ENCODE measurements around the gene NT5DC2.

NT5DC2 gene

GRCh38 chr3:52554026-52554755, 20.5 kb upstream of the NT5DC2 start:
- Histone ChIP-seq H3K27ac (no peak overlapping the region), H3K27me3 (replicated peaks) (no peaks in the 10 kb centered on the region), H3K4me3 (ENCODE audit: low read depth, low read length) (no peak overlapping the region), H3K36me3 (replicated peaks) (peaks cover 43% of the 10 kb centered on the region)
- TF ChIP-seq, protein P1, sequence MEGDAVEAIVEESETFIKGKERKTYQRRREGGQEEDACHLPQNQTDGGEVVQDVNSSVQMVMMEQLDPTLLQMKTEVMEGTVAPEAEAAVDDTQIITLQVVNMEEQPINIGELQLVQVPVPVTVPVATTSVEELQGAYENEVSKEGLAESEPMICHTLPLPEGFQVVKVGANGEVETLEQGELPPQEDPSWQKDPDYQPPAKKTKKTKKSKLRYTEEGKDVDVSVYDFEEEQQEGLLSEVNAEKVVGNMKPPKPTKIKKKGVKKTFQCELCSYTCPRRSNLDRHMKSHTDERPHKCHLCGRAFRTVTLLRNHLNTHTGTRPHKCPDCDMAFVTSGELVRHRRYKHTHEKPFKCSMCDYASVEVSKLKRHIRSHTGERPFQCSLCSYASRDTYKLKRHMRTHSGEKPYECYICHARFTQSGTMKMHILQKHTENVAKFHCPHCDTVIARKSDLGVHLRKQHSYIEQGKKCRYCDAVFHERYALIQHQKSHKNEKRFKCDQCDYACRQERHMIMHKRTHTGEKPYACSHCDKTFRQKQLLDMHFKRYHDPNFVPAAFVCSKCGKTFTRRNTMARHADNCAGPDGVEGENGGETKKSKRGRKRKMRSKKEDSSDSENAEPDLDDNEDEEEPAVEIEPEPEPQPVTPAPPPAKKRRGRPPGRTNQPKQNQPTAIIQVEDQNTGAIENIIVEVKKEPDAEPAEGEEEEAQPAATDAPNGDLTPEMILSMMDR (IDR thresholded peaks at IDR 0.05; ENCODE audit: low read depth, low read length, missing control alignments): no peak
- in situ Hi-C loops (cut with HindIII; ENCODE audit: low pct_ligation_motif_present, low sequenced_read_pairs): no loop called here
- DNase-seq: no peak

GRCh38 chr3:52552089-52552488, 18.4 kb upstream of the NT5DC2 start:
- no peak overlapping the region for H3K27ac ChIP-seq

DNA sequence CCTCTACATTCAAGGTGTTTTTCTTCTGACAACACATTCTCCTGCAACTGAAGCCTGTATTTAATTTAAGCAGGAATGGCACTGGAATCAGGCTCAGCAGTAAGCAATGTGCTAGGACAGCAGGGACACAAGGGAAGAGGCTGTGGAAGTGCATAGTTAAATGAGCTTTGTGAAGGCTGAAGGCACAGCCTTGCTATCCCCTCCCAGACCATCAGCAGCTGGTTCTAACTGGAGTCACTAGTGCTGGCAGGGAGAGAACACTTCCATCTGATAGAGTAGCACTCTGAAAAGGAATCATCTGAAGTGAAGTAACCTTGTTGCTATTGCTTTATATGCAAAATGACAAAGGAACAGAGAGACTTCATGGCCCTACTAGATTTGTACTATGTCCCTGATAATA, 17.5 kb upstream of the NT5DC2 start:
- Histone ChIP-seq H3K27me3 (replicated peaks) (no peaks in the 10 kb centered on the region), H3K27ac (no peak overlapping the region), H3K36me3 (replicated peaks) (peaks cover 38% of the 10 kb centered on the region), H3K4me3 (ENCODE audit: low read depth, low read length) (no peak overlapping the region)
- in situ Hi-C loops (cut with HindIII; ENCODE audit: low pct_ligation_motif_present, low sequenced_read_pairs): no loop called here
- TF ChIP-seq, protein P1 (IDR thresholded peaks at IDR 0.05; ENCODE audit: low read depth, low read length, missing control alignments): no peak
- DNase-seq: no peak

More at GRCh38 chr3:52552089-52552488, 18.4 kb upstream of the NT5DC2 start:
- no peak for DNase-seq
- in situ Hi-C loops (cut with HindIII; ENCODE audit: low pct_ligation_motif_present, low sequenced_read_pairs): no loop called here
- Histone ChIP-seq H3K36me3 (replicated peaks) (peaks cover 41% of the 10 kb centered on the region), H3K27me3 (replicated peaks) (no peaks in the 10 kb centered on the region), H3K4me3 (ENCODE audit: low read depth, low read length) (no peak overlapping the region)
- TF ChIP-seq, protein P1 (IDR thresholded peaks at IDR 0.05; ENCODE audit: low read depth, low read length, missing control alignments): no peak

DNA sequence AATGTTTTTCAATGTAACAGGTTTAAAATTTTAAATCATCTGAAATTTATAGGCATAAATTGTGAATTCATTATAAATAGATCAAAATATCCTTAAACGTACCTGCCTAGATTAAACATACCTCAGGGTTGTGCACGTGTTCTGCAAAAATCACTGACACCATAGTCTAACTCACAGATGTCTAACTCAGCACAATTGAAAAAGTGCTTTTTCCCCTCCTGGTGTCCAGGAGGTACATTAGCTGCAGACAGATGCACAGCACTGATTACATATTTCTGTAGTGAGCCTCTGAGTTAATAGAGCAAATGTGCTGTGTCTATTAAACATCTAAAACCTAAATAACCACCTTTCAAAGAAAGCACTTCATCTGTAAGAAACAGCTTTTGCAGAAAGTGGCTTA, 13.5 kb upstream of the NT5DC2 start:
- peaks cover 20% of the 10 kb centered on the region for H3K36me3 ChIP-seq (replicated peaks)
- in situ Hi-C loops (cut with HindIII; ENCODE audit: low pct_ligation_motif_present, low sequenced_read_pairs): no loop called here
- TF ChIP-seq, protein P1 (IDR thresholded peaks at IDR 0.05; ENCODE audit: low read depth, low read length, missing control alignments): no peak

GRCh38 chr3:52546111-52546901, 12.6 kb upstream of the NT5DC2 start:
- H3K27ac ChIP-seq: no peak overlapping the region
- in situ Hi-C loops (cut with HindIII; ENCODE audit: low pct_ligation_motif_present, low sequenced_read_pairs): no loop called here
- H3K27me3 ChIP-seq (replicated peaks): no peaks in the 10 kb centered on the region
- H3K4me3 ChIP-seq (ENCODE audit: low read depth, low read length): no peak overlapping the region
- DNase-seq: no peak
- TF ChIP-seq, protein P1 (IDR thresholded peaks at IDR 0.05; ENCODE audit: low read depth, low read length, missing control alignments): no peak
- H3K36me3 ChIP-seq (replicated peaks): peaks cover 19% of the 10 kb centered on the region

More for the DNA sequence above, 13.5 kb upstream of the NT5DC2 start:
- Histone ChIP-seq H3K27ac (no peak overlapping the region), H3K4me3 (ENCODE audit: low read depth, low read length) (no peak overlapping the region), H3K27me3 (replicated peaks) (no peaks in the 10 kb centered on the region)
- DNase-seq: no peak
